C4-2B (cell line): ENCODE measurements around the gene TNRC6B.

ENCODE experiments used
- ZFX ChIP-seq: fragments of 450-650 bp; IDR thresholded peaks from 2 replicates; pipeline ENCODE4 v1.6.1; 2017
- TF ChIP-seq, protein P1 (sequence below): fragments of 450-650 bp; conservative IDR thresholded peaks from 2 replicates; pipeline ENCODE4 v1.5.1; 2017; ENCODE audit warnings: mild to moderate bottlenecking

DNA sequence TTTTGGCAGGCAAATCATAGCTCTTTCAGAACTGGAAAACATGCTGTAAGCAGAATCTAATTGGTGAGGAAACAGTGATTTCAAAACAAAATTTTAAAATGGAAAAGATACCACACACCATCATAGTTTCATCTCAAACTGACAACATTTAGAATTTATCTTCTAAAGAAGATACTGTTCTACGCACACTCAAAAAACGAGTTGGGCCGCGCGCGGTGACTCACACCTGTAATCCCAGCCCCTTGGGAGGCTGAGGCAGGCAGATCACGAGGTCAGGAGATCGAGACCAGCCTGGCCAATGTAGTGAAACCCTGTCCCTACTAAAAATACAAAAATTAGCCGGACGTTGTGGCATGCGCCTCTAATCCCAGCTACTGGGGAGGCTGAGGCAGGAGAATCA, 124.4 kb downstream of the TNRC6B start:
- TF ChIP-seq, protein P1, sequence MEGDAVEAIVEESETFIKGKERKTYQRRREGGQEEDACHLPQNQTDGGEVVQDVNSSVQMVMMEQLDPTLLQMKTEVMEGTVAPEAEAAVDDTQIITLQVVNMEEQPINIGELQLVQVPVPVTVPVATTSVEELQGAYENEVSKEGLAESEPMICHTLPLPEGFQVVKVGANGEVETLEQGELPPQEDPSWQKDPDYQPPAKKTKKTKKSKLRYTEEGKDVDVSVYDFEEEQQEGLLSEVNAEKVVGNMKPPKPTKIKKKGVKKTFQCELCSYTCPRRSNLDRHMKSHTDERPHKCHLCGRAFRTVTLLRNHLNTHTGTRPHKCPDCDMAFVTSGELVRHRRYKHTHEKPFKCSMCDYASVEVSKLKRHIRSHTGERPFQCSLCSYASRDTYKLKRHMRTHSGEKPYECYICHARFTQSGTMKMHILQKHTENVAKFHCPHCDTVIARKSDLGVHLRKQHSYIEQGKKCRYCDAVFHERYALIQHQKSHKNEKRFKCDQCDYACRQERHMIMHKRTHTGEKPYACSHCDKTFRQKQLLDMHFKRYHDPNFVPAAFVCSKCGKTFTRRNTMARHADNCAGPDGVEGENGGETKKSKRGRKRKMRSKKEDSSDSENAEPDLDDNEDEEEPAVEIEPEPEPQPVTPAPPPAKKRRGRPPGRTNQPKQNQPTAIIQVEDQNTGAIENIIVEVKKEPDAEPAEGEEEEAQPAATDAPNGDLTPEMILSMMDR, result no peak
- TF ChIP-seq ZFX, result no peak
